ENCODE results near the gene C2CD2. TPM values are rescaled to one million over a fixed set of nuclear protein-coding genes. Genes with fewer than 3 reads are reported as not detected.
"Not testable (repeated sequence)": the region's sequence is repeated elsewhere in the genome, so short reads cannot be mapped to it uniquely, and the experiment has no call there.

The C2CD2 gene
- total and polyA plus RNA-seq, 8 donors, result 7.9 to 16.8 (median 11.3) TPM

GRCh38 chr21:41950941-41951351 is 2.9 kb downstream of the C2CD2 start:
- Histone ChIP-seq H3K27me3 (no peaks in the 10 kb centered on the region), H3K4me3 (no peak overlapping the region), H3K36me3 (no peaks in the 10 kb centered on the region), H3K4me1 (peaks cover 0 to 8% (median 2%) of the 10 kb centered on the region in 3 donors), H3K27ac (no peak overlapping the region), H3K9me3 (no peaks in the 10 kb centered on the region)
- TF ChIP-seq, protein P1, sequence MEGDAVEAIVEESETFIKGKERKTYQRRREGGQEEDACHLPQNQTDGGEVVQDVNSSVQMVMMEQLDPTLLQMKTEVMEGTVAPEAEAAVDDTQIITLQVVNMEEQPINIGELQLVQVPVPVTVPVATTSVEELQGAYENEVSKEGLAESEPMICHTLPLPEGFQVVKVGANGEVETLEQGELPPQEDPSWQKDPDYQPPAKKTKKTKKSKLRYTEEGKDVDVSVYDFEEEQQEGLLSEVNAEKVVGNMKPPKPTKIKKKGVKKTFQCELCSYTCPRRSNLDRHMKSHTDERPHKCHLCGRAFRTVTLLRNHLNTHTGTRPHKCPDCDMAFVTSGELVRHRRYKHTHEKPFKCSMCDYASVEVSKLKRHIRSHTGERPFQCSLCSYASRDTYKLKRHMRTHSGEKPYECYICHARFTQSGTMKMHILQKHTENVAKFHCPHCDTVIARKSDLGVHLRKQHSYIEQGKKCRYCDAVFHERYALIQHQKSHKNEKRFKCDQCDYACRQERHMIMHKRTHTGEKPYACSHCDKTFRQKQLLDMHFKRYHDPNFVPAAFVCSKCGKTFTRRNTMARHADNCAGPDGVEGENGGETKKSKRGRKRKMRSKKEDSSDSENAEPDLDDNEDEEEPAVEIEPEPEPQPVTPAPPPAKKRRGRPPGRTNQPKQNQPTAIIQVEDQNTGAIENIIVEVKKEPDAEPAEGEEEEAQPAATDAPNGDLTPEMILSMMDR (IDR thresholded peaks at IDR 0.05), result no peak
- FAIRE-seq (no peak), DNase-seq (no peak), ATAC-seq (no peak)
- WGBS, 2 donors, result 90 to 92% methylated on average over 14 of the region's 14 CpGs
- intact Hi-C loops (cut with DNase I), result no loop called here

- FAIRE-seq; H3K36me3 ChIP-seq; H3K4me3 ChIP-seq; ATAC-seq; intact Hi-C loops (cut with DNase I); H3K27ac ChIP-seq; H3K4me1 ChIP-seq; H3K27me3 ChIP-seq; H3K9me3 ChIP-seq; DNase-seq: not testable (repeated sequence)
- WGBS, 2 donors, result 98 to 99% methylated on average over 3 of the region's 3 CpGs
These were observed 4.2 kb downstream of the C2CD2 start for GRCh38 chr21:41949631-41950030.

GRCh38 chr21:41948901-41949300 is 4.9 kb downstream of the C2CD2 start:
- FAIRE-seq (no peak), DNase-seq (no peak), ATAC-seq (no peak)
- H3K27ac ChIP-seq, result no peak overlapping the region
- H3K27me3 ChIP-seq, result no peaks in the 10 kb centered on the region
- intact Hi-C loops (cut with DNase I), result no loop called here
- no peaks in the 10 kb centered on the region for H3K36me3 ChIP-seq
- TF ChIP-seq, protein P1 (IDR thresholded peaks at IDR 0.05), result no peak
- peaks cover 0 to 8% (median 2%) of the 10 kb centered on the region in 3 donors for H3K4me1 ChIP-seq
- 95 to 97% methylated on average over 11 of the region's 11 CpGs for WGBS, 2 donors
- no peak overlapping the region for H3K4me3 ChIP-seq
- H3K9me3 ChIP-seq, result no peaks in the 10 kb centered on the region

DNA sequence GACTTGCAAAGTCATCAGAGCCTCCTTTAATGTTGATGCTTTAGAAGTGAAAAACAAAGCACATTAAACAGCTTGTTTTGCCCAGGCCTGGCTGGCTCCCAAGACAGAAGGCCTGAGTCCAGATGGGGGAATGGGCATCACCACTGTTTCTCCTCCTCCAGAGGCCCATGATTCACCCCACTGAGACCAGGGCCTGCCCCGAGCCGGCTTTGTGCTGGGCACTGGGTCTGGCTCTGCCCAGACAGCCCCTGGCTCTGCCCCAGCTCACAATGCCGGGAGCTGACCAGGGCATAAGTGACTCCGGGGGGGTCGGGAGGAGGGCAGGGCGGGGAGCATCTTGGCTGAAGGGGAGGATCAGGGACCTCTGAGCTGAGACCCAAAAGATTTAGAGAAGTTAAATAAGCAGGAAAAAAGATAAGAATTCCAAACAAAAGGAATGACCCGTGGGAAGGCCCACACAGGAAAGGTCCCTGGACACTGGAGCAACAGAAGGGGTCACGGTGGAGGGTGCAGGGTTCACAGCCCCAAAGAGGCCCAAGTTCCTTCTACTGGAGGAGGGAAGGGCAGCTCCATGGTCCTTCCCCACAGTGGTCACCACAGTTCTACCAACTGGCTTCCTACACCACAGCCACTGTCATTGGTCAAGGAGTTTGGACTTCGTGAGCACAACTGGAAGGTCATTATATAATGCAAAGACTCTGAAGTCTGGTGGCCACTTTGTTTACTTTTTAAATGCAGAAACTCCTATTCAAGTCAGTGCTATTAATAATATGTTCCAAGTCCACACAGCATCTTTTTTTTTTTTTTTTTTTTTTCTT is 5.5 kb downstream of the C2CD2 start:
- H3K36me3 ChIP-seq, result no peaks in the 10 kb centered on the region
- FAIRE-seq, result no peak
- TF ChIP-seq, protein P1 (IDR thresholded peaks at IDR 0.05), result no peak
- DNase-seq, result no peak
- H3K4me1 ChIP-seq, result peaks cover 0 to 8% (median 2%) of the 10 kb centered on the region in 3 donors
- no peak overlapping the region for H3K27ac ChIP-seq
- intact Hi-C loops (cut with DNase I), result no loop called here
- H3K27me3 ChIP-seq, result no peaks in the 10 kb centered on the region
- no peak overlapping the region for H3K4me3 ChIP-seq
- WGBS, 2 donors, result 71 to 75% methylated on average over 9 of the region's 9 CpGs
- peak in 2 of 4 donors; percentile 28 to 58 for ATAC-seq
- no peaks in the 10 kb centered on the region for H3K9me3 ChIP-seq

DNA sequence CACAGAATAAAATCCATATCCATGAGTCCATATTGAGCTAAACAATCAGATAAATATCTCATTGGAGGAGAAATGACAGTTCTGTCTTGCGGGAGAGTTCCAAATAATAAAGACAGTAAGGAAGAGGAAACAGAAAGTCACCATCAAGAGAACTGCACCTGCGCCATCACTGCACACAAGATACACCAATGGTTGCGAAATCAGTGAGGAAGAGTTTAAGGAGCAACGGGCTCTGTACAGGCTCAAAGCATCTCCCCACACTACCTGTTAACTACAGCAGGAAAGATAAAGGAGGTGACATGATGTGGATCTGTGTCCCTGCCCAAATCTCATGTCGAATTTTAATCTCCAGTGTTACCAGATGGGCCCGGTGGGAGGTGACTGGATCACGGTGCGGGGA is 7.8 kb downstream of the C2CD2 start:
- no peaks in the 10 kb centered on the region for H3K9me3 ChIP-seq
- FAIRE-seq (no peak), ATAC-seq (no peak), DNase-seq (no peak)
- no peak overlapping the region for H3K4me3 ChIP-seq
- TF ChIP-seq, protein P1 (IDR thresholded peaks at IDR 0.05), result no peak
- H3K27me3 ChIP-seq, result no peaks in the 10 kb centered on the region
- no peaks in the 10 kb centered on the region for H3K36me3 ChIP-seq
- intact Hi-C loops (cut with DNase I), result no loop called here
- H3K4me1 ChIP-seq, result no peaks in the 10 kb centered on the region
- no peak overlapping the region for H3K27ac ChIP-seq
- 90 to 92% methylated on average over 8 of the region's 8 CpGs for whole genome bisulfite sequencing, 2 donors
